Measurements from ENCODE around the gene ATP11A. TPM values are rescaled to one million over a fixed set of nuclear protein-coding genes. Genes with fewer than 3 reads are reported as not detected.

ATP11A gene
- total RNA-seq, 2 donors from 2014 or later, result 122 to 140 TPM

DNA sequence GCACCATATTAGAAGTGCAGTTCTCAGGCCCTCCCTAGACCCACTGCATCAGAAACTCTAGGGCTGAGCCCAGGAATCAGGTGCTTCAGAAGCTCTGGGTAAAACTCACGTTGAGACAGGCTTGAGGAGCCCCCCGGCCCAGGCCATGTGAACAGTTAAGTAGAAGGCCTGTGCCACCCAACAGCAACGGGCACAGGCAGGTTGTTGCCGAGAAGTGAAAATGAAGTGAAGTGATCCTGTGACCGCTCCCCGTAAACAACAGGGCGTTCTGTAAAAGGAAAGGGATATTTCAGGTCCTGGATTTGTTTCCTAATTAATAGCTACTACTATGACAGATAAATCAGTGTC lies 128.8 kb downstream of the ATP11A start:
- 93 to 99% methylated on average over 7 of the region's 7 CpGs for WGBS, 2 experiments (ENCODE audit: insufficient coverage in 1 of 2, insufficient read length in 1 of 2)
- Histone ChIP-seq H3K9me3 (ENCODE audit: control insufficient read depth, low read length) (peaks cover 25% of the 10 kb centered on the region), H3K4me3 (ENCODE audit: low read length) (no peak overlapping the region), H3K27ac (ENCODE audit: low read depth, low read length) (no peak overlapping the region), H3K9ac (ENCODE audit: extremely low read depth, low read length, poor library complexity, severe bottlenecking) (no peak overlapping the region), H3K36me3 (ENCODE audit: control insufficient read depth, insufficient read depth, low read length) (peaks cover 86% of the 10 kb centered on the region), H3K27me3 (ENCODE audit: control insufficient read depth, insufficient read depth, low read length, poor library complexity, severe bottlenecking) (no peaks in the 10 kb centered on the region), H3K4me1 (ENCODE audit: control insufficient read depth, insufficient read depth, low read length) (no peaks in the 10 kb centered on the region)
- H3K36me3 Mint-ChIP-seq (ENCODE audit: low read depth), result peaks cover 83% of the 10 kb centered on the region
- H3K4me1 Mint-ChIP-seq, result no peaks in the 10 kb centered on the region
- no peaks in the 10 kb centered on the region for H3K27me3 Mint-ChIP-seq (ENCODE audit: insufficient read depth)
- no peak overlapping the region for H3K4me3 Mint-ChIP-seq
- TF ChIP-seq, protein P1, sequence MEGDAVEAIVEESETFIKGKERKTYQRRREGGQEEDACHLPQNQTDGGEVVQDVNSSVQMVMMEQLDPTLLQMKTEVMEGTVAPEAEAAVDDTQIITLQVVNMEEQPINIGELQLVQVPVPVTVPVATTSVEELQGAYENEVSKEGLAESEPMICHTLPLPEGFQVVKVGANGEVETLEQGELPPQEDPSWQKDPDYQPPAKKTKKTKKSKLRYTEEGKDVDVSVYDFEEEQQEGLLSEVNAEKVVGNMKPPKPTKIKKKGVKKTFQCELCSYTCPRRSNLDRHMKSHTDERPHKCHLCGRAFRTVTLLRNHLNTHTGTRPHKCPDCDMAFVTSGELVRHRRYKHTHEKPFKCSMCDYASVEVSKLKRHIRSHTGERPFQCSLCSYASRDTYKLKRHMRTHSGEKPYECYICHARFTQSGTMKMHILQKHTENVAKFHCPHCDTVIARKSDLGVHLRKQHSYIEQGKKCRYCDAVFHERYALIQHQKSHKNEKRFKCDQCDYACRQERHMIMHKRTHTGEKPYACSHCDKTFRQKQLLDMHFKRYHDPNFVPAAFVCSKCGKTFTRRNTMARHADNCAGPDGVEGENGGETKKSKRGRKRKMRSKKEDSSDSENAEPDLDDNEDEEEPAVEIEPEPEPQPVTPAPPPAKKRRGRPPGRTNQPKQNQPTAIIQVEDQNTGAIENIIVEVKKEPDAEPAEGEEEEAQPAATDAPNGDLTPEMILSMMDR (conservative IDR thresholded peaks at IDR 0.05), result no peak
- H3K27ac Mint-ChIP-seq, result no peak overlapping the region
- peaks cover 15% of the 10 kb centered on the region for H3K9me3 Mint-ChIP-seq
- DNase-seq, result no peak

DNA sequence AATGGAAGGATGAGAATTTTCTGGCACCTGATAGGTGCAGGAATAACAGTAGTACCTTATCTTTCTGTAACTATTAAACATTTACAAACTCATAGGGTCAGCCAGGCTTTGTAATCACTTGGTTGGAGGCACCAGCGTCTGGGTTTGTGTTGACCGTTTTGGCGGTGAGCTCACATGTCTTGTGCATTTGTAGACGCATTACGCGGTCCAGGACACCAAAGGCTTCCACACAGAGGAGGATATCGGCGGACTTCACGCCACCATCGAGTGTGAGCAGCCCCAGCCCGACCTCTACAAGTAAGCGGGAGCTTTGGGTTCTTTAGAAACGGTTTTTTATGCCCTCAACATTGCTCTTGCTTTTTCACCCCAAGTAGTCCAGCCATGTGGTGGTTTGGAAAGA lies 129.3 kb downstream of the ATP11A start:
- H3K36me3 ChIP-seq (ENCODE audit: control insufficient read depth, insufficient read depth, low read length), result peaks cover 90% of the 10 kb centered on the region
- Mint-ChIP-seq H3K27ac (no peak overlapping the region), H3K4me3 (no peak overlapping the region), H3K9me3 (peaks cover 15% of the 10 kb centered on the region), H3K27me3 (ENCODE audit: insufficient read depth) (no peaks in the 10 kb centered on the region), H3K36me3 (ENCODE audit: low read depth) (peaks cover 84% of the 10 kb centered on the region), H3K4me1 (no peaks in the 10 kb centered on the region)
- no peak for DNase-seq
- no peaks in the 10 kb centered on the region for H3K27me3 ChIP-seq (ENCODE audit: control insufficient read depth, insufficient read depth, low read length, poor library complexity, severe bottlenecking)
- H3K4me3 ChIP-seq (ENCODE audit: low read length), result no peak overlapping the region
- H3K27ac ChIP-seq (ENCODE audit: low read depth, low read length), result no peak overlapping the region
- TF ChIP-seq, protein P1 (conservative IDR thresholded peaks at IDR 0.05), result no peak
- H3K4me1 ChIP-seq (ENCODE audit: control insufficient read depth, insufficient read depth, low read length), result no peaks in the 10 kb centered on the region
- WGBS, 2 experiments (ENCODE audit: insufficient coverage in 1 of 2, insufficient read length in 1 of 2), result 95 to 98% methylated on average over 12 to 13 of the region's 13 CpGs
- H3K9me3 ChIP-seq (ENCODE audit: control insufficient read depth, low read length), result peaks cover 25% of the 10 kb centered on the region
- no peak overlapping the region for H3K9ac ChIP-seq (ENCODE audit: extremely low read depth, low read length, poor library complexity, severe bottlenecking)

DNA sequence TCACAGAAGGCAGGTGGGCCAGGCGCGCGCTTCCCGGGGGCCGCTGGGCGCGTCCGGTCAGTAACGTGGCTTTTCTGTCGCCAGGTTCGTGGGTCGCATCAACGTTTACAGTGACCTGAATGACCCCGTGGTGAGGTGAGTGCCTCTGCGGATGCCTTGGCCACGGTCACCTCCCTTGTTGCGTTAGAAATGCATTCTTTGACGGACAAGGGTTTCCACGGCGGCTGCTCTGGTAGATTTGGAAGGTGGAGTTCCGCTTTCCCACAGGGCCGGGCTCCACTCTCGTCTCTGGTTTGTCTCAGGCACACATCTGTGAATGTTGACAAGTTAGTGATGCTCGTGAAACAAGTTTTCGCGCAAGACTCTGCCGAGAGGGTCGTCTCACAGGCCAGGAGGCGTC lies 130.0 kb downstream of the ATP11A start:
- Histone ChIP-seq H3K36me3 (ENCODE audit: control insufficient read depth, insufficient read depth, low read length) (peaks cover 93% of the 10 kb centered on the region), H3K4me1 (ENCODE audit: control insufficient read depth, insufficient read depth, low read length) (no peaks in the 10 kb centered on the region), H3K27me3 (ENCODE audit: control insufficient read depth, insufficient read depth, low read length, poor library complexity, severe bottlenecking) (no peaks in the 10 kb centered on the region), H3K9ac (ENCODE audit: extremely low read depth, low read length, poor library complexity, severe bottlenecking) (no peak overlapping the region), H3K4me3 (ENCODE audit: low read length) (no peak overlapping the region), H3K27ac (ENCODE audit: low read depth, low read length) (no peak overlapping the region), H3K9me3 (ENCODE audit: control insufficient read depth, low read length) (peaks cover 25% of the 10 kb centered on the region)
- WGBS, 2 experiments (ENCODE audit: insufficient coverage in 1 of 2, insufficient read length in 1 of 2), result 93 to 94% methylated on average over 29 of the region's 29 CpGs
- Mint-ChIP-seq H3K9me3 (peaks cover 15% of the 10 kb centered on the region), H3K27me3 (ENCODE audit: insufficient read depth) (no peaks in the 10 kb centered on the region), H3K27ac (no peak overlapping the region), H3K4me3 (no peak overlapping the region), H3K4me1 (no peaks in the 10 kb centered on the region), H3K36me3 (ENCODE audit: low read depth) (peaks cover 85% of the 10 kb centered on the region)
- TF ChIP-seq, protein P1 (conservative IDR thresholded peaks at IDR 0.05), result no peak
- DNase-seq, result no peak

All from endodermal cell (in vitro differentiated cells).